B cell (primary cell): ENCODE measurements around the gene PAX2. TPM values are rescaled to one million over a fixed set of nuclear protein-coding genes. Genes with fewer than 3 reads are reported as not detected.

Experiments used
- ATAC-seq: fragments of 200-7000 bp; cut with Tn5 transposase; one replicate; pipeline ENCODE4 v1.10.0; 2021; ENCODE audit warnings: low read depth, mild to moderate bottlenecking, moderate number of reproducible peaks, moderate library complexity
- CTCF ChIA-PET: fragments of 350-600 bp; sonication (Branson Sonifier 250); formaldehyde crosslinking; loops from one replicate; lab custom pipeline; 2021; ENCODE audit warnings: antibody characterized with exemption, inconsistent platforms; lab: Charles Lee
- POLR2A ChIA-PET: fragments of 350-600 bp; sonication (Branson Sonifier 250); formaldehyde crosslinking; loops from one replicate; lab custom pipeline; 2021; ENCODE audit warnings: antibody characterized with exemption; lab: Charles Lee
- DNase-seq: peaks from one replicate; pipeline ENCODE4 v3.0.0; 2013
- H2AFZ ChIP-seq: 2 replicates; pipeline ENCODE4 v1.6.1; 2012; ENCODE audit warnings: mild to moderate bottlenecking, low read depth, low read length; ENCODE audit not compliant: insufficient read depth, poor library complexity, severe bottlenecking
- H3K27ac ChIP-seq, 2 donors: 1 replicate in 1 of 2; 2 replicates in 1 of 2; pipeline ENCODE4 v1.5.1; 2012 to 2013; ENCODE audit warnings: low read length in 2 of 2, mild to moderate bottlenecking in 2 of 2, moderate library complexity in 1 of 2
- H3K27me3 ChIP-seq, 4 experiments: fragments of 200-600 bp in 1 of 4; sonication (generic) in 1 of 4; replicated peaks in 1 of 4; 1 replicate in 2 of 4; 2 replicates in 2 of 4; pipeline versions ENCODE4 v1.6.1 to v1.7.0; 2013 to 2016; ENCODE audit warnings: low read length in 3 of 4, mild to moderate bottlenecking in 2 of 4, mixed read lengths in 1 of 4, moderate library complexity in 1 of 4; ENCODE audit not compliant: insufficient read depth in 4 of 4, control insufficient read depth in 3 of 4; ENCODE audit errors: control extremely low read depth in 1 of 4
- H3K36me3 ChIP-seq, 2 experiments: replicated peaks in 1 of 2; 1 replicate in 1 of 2; 2 replicates in 1 of 2; pipeline versions ENCODE4 v1.6.1 to v1.7.1; 2013; ENCODE audit warnings: low read length in 1 of 2; ENCODE audit not compliant: insufficient read depth in 2 of 2, control insufficient read depth in 1 of 2; ENCODE audit errors: control extremely low read depth in 1 of 2, extremely low read depth in 1 of 2
- H3K4me1 ChIP-seq, 2 donors: fragments of 200-600 bp in 1 of 2; sonication (generic) in 1 of 2; 1 replicate in 1 of 2; 2 replicates in 1 of 2; pipeline versions ENCODE4 v1.5.1 to v1.6.1; 2013 to 2017; ENCODE audit warnings: low read length in 2 of 2; ENCODE audit not compliant: control insufficient read depth in 2 of 2, insufficient read depth in 2 of 2
- H3K4me2 ChIP-seq: replicated peaks from 2 replicates; pipeline ENCODE3; 2012; ENCODE audit warnings: mild to moderate bottlenecking, low read depth, low read length; ENCODE audit not compliant: poor library complexity, severe bottlenecking
- H3K4me3 ChIP-seq, 5 experiments: fragments of 200-600 bp in 1 of 5; sonication (generic) in 1 of 5; 1 replicate in 3 of 5; 2 replicates in 2 of 5; pipeline versions ENCODE4 v1.5.1 to v1.7.0; 2011 to 2016; ENCODE audit warnings: low read length in 4 of 5, mild to moderate bottlenecking in 4 of 5, low read depth in 2 of 5, control low read depth in 1 of 5, moderate library complexity in 1 of 5; ENCODE audit not compliant: insufficient read depth in 1 of 5; ENCODE audit errors: control extremely low read depth in 1 of 5, extremely low read depth in 1 of 5
- H3K79me2 ChIP-seq: fragments of 200-600 bp; sonication (generic); one replicate; pipeline ENCODE4 v1.6.0; 2016; ENCODE audit warnings: low read length; ENCODE audit not compliant: control insufficient read depth, insufficient read depth
- H3K9ac ChIP-seq: fragments of 200-600 bp; sonication (generic); 2 replicates; pipeline ENCODE4 v1.6.1; 2017; ENCODE audit warnings: mild to moderate bottlenecking, low read length, moderate library complexity
- H3K9me3 ChIP-seq, 3 donors: one replicate each; pipeline versions ENCODE4 v1.6.1 to v1.7.1; 2013; ENCODE audit warnings: low read length in 2 of 3; ENCODE audit not compliant: control insufficient read depth in 2 of 3, insufficient read depth in 1 of 3; ENCODE audit errors: control extremely low read depth in 1 of 3
- H4K20me1 ChIP-seq: 2 replicates; pipeline ENCODE4 v1.6.0; 2012; ENCODE audit warnings: mild to moderate bottlenecking, low read length; ENCODE audit not compliant: insufficient read depth, control insufficient read depth, poor library complexity, severe bottlenecking
- H3K27ac Mint-ChIP-seq: one replicate; pipeline ENCODE4 v1.8.0; 2021; ENCODE audit warnings: mixed read lengths
- H3K27me3 Mint-ChIP-seq: one replicate; pipeline ENCODE4 v1.8.0; 2021; ENCODE audit warnings: mixed read lengths
- H3K4me1 Mint-ChIP-seq: one replicate; pipeline ENCODE4 v1.8.0; 2021; ENCODE audit warnings: mixed read lengths
- H3K4me3 Mint-ChIP-seq: one replicate; pipeline ENCODE4 v1.8.0; 2021; ENCODE audit warnings: mixed read lengths
- H3K9me3 Mint-ChIP-seq: one replicate; pipeline ENCODE4 v1.8.0; 2022; ENCODE audit warnings: mixed read lengths; ENCODE audit not compliant: insufficient read depth
- EZH2 ChIP-seq: IDR thresholded peaks from 2 replicates; pipeline ENCODE4 v1.6.1; 2012; ENCODE audit warnings: borderline replicate concordance, low read depth, mild to moderate bottlenecking, moderate library complexity, low read length; ENCODE audit not compliant: insufficient read depth, poor library complexity, severe bottlenecking
- WGBS: methylation state at CpG from one replicate; pipeline ENCODE4 v1.1.5; 2013; ENCODE audit warnings: missing lambda C conversion rate; ENCODE audit not compliant: insufficient coverage; 5-methylcytosine and 5-hydroxymethylcytosine counted together
- intact Hi-C: fragments of 100-400 bp; cut with micrococcal nuclease; formaldehyde crosslinking; loops from one replicate; pipeline ENCODE4 v1.10.0; 2022
- polyA plus RNA-seq: library from polyadenylated mRNA; depleted of rRNA; stranded (reverse); fragments of >200 nt; gene quantifications from 2 replicates; pipeline ENCODE4 v1.2.3, GENCODE V29; 2012
- total RNA-seq, 2 donors: library from RNA; stranded (reverse); fragments of 120-200 nt in 1 of 2; gene quantifications; 1 replicate in 1 of 2; 2 replicates in 1 of 2; pipeline versions ENCODE4 v1.2.3 to v1.2.4, GENCODE V29; 2013 to 2022
- TF ChIP-seq, protein P1 (sequence below): fragments of 200-600 bp; IDR thresholded peaks from one replicate; pipeline ENCODE4 v1.8.0; 2022; ENCODE audit warnings: antibody characterized with exemption, mild to moderate bottlenecking

Gene PAX2
- total and polyA plus RNA-seq, 2 donors (not counting 1 experiment from before 2014, with no cell fraction given), result 0.12 TPM; not detected in 1

DNA sequence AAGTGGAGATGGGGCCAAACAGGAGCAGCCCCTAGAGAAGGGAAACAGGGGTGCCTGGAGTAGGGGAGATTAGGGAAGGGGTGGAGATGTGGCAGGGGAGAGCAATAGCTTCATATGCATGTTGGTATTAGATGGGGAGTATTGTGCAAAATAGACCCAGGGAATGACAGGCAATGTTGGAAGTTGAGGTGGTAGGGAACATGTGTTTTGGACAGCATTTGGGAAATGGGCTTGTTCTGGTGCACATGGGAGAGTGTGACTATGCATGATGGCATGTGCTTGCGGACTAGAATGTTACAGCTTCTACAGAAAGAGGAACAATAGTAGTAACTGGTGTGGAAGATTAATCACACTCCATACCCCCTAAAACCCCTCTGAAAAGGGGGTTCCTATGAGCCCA is 10.4 kb downstream of the PAX2 start:
- H3K4me1 ChIP-seq, result no peaks in the 10 kb centered on the region
- no peaks in the 10 kb centered on the region for H3K79me2 ChIP-seq
- H3K36me3 ChIP-seq, result no peaks in the 10 kb centered on the region
- no peak overlapping the region for H3K9ac ChIP-seq
- intact Hi-C loops, result no loop called here
- no peak for ATAC-seq
- H3K27me3 ChIP-seq, result peaks cover 0 to 84% (median 30%) of the 10 kb centered on the region in 4 experiments
- Mint-ChIP-seq H3K27ac (no peak overlapping the region), H3K9me3 (no peaks in the 10 kb centered on the region), H3K4me3 (no peak overlapping the region), H3K4me1 (no peaks in the 10 kb centered on the region), H3K27me3 (peaks cover 92% of the 10 kb centered on the region)
- no peaks in the 10 kb centered on the region for H4K20me1 ChIP-seq
- TF ChIP-seq, protein P1, sequence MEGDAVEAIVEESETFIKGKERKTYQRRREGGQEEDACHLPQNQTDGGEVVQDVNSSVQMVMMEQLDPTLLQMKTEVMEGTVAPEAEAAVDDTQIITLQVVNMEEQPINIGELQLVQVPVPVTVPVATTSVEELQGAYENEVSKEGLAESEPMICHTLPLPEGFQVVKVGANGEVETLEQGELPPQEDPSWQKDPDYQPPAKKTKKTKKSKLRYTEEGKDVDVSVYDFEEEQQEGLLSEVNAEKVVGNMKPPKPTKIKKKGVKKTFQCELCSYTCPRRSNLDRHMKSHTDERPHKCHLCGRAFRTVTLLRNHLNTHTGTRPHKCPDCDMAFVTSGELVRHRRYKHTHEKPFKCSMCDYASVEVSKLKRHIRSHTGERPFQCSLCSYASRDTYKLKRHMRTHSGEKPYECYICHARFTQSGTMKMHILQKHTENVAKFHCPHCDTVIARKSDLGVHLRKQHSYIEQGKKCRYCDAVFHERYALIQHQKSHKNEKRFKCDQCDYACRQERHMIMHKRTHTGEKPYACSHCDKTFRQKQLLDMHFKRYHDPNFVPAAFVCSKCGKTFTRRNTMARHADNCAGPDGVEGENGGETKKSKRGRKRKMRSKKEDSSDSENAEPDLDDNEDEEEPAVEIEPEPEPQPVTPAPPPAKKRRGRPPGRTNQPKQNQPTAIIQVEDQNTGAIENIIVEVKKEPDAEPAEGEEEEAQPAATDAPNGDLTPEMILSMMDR, result no peak
- TF ChIP-seq EZH2, result no peak
- peaks cover 0 to 3% (median 0%) of the 10 kb centered on the region in 3 donors for H3K9me3 ChIP-seq
- DNase-seq, result no peak
- H3K27ac ChIP-seq, result no peak overlapping the region
- CTCF ChIA-PET, result interaction anchor here (1.5 kb wide), 1 partner anchor 12 kb away, joined by 5 read pairs; no protein-coding TSS in a partner anchor
- no peak overlapping the region for H3K4me2 ChIP-seq
- H3K4me3 ChIP-seq, result no peak overlapping the region
- POLR2A ChIA-PET, result interaction anchor here (0.5 kb wide), 1 partner anchor 15 kb away, joined by 3 read pairs; no protein-coding TSS in a partner anchor
- no peak overlapping the region for H2AFZ ChIP-seq
- WGBS, result no CpG with 5 or more reads among the region's 1 CpG

DNA sequence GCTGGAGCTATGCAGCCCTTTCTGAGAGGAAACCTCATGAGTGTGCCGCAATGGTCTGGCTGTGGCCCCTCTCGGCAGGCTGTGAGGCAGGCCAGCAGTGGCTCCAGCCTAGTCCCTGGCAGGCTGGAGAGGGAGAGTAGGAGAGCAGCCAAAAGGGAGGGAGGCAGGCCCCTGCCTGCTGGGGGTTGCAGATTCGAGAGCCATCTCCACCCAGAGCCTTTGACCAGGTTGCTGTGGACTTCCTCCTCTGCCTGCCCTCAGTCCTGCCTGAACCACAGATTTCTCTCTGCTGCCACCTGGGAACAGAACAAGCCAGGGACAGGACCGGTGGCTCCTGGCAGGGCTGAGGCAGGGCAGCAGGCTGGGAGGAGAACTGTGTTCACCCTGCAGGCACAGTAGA is 13.9 kb downstream of the PAX2 start:
- Histone ChIP-seq H3K9ac (no peak overlapping the region), H3K79me2 (no peaks in the 10 kb centered on the region), H3K27ac (no peak overlapping the region), H3K27me3 (peaks cover 0 to 63% (median 22%) of the 10 kb centered on the region in 4 experiments), H3K4me3 (no peak overlapping the region), H3K36me3 (no peaks in the 10 kb centered on the region), H3K9me3 (no peaks in the 10 kb centered on the region), H2AFZ (no peak overlapping the region), H3K4me1 (no peaks in the 10 kb centered on the region), H4K20me1 (no peaks in the 10 kb centered on the region), H3K4me2 (no peak overlapping the region)
- ATAC-seq (no peak), DNase-seq (no peak)
- ChIA-PET CTCF (interaction anchor here (1.8 kb wide), 1 partner anchor 16 kb away, joined by 6 read pairs; no protein-coding TSS in a partner anchor), POLR2A (no interaction called here)
- WGBS, result 60% methylated on average over 4 of the region's 4 CpGs
- intact Hi-C loops, result no loop called here
- Mint-ChIP-seq H3K9me3 (no peaks in the 10 kb centered on the region), H3K4me3 (no peak overlapping the region), H3K27me3 (peaks cover 76% of the 10 kb centered on the region), H3K27ac (no peak overlapping the region), H3K4me1 (no peaks in the 10 kb centered on the region)
- TF ChIP-seq, protein P1, result no peak
- TF ChIP-seq EZH2, result no peak
